H1 (cell line): ENCODE data around the gene GRIP2. TPM values are rescaled to one million over a fixed set of nuclear protein-coding genes. Genes with fewer than 3 reads are reported as not detected.
A peak's percentile ranks its signal among the peaks of the same experiment; 100 is the strongest.

Experiments used
- ATF2 ChIP-seq: IDR thresholded peaks from 2 replicates; pipeline ENCODE4 v1.6.1; 2012; ENCODE audit warnings: low read length, inconsistent platforms
- CHD1 ChIP-seq: IDR thresholded peaks from 2 replicates; pipeline ENCODE4 v1.6.1; 2012; ENCODE audit warnings: low read depth, low read length, improper control_type of control experiment
- CHD7 ChIP-seq: fragments of 300-600 bp; sonication (generic); IDR thresholded peaks from 2 replicates; pipeline ENCODE4 v1.7.1; 2012; ENCODE audit warnings: low read length, moderate library complexity, mild to moderate bottlenecking, inconsistent platforms; ENCODE audit not compliant: insufficient replicate concordance
- CTCF ChIP-seq, 3 experiments: IDR thresholded peaks; 1 replicate in 2 of 3; 2 replicates in 1 of 3; pipeline versions ENCODE4 v1.5.1 to v1.6.1; 2011; ENCODE audit warnings: low read length in 3 of 3, mild to moderate bottlenecking in 3 of 3, inconsistent platforms in 2 of 3, low read depth in 1 of 3, moderate library complexity in 1 of 3; ENCODE audit not compliant: insufficient read depth in 1 of 3; ENCODE audit errors: control extremely low read depth in 1 of 3
- JUN ChIP-seq: IDR thresholded peaks from 2 replicates; pipeline ENCODE4 v1.6.1; 2011; ENCODE audit warnings: low read depth, mild to moderate bottlenecking, improper control_type of control experiment, low read length
- RAD21 ChIP-seq, 2 experiments: IDR thresholded peaks in 1 of 2; conservative IDR thresholded peaks in 1 of 2; 2 replicates each; pipeline ENCODE4 v1.6.1; 2011; ENCODE audit warnings: low read depth in 2 of 2, low read length in 2 of 2, improper control_type of control experiment in 1 of 2, inconsistent platforms in 1 of 2, mild to moderate bottlenecking in 1 of 2, moderate library complexity in 1 of 2
- polyA plus RNA-seq, 7 experiments: library from polyadenylated mRNA; depleted of rRNA in 3 of 7; stranded (reverse) in 5 of 7; unstranded in 2 of 7; fragments of >200 nt in 5 of 7; fragments of 200-250 nt in 2 of 7; gene quantifications; 1 replicate in 5 of 7; 2 replicates in 1 of 7; 4 replicates in 1 of 7; pipeline versions ENCODE4 v1.2.1 to v1.2.3, GENCODE V29; 2011 to 2013; ENCODE audit warnings: missing spikeins in 2 of 7, mixed read lengths in 2 of 7
- total RNA-seq: library from RNA; stranded (reverse); fragmentation: NEBNext Ultra II Directional; extraction: Animal tissue kit (Norgen Biotek cat#: 25700); gene quantifications from 2 replicates; pipeline ENCODE4 v1.2.1, GENCODE V29; 2021

The GRIP2 gene
- total and polyA plus RNA-seq, 2 of the 8 experiments (the other 6 are each of a cell fraction or from before 2014, with no cell fraction given) = 2.5 to 6.4 TPM

- TF ChIP-seq CHD7 (no peak), CHD1 (no peak), JUN (no peak), RAD21 (IDR thresholded peaks at IDR 0.05 in 1 of 2, conservative IDR thresholded peaks at IDR 0.05 in 1 of 2; ENCODE audit: low read depth in 2 of 2, low read length in 2 of 2) (peak; percentile 79 to 83), ATF2 (no peak), CTCF (IDR thresholded peaks at IDR 0.05; ENCODE audit: control extremely low read depth in 1 of 3, insufficient read depth in 1 of 3, low read depth in 1 of 3, low read length in 3 of 3) (peak in 2 of 3 experiments; percentile 77 to 99; a peak in 3 of 4 replicates)
Observed at GRCh38 chr3:14461748-14462324, 78.3 kb downstream of the GRIP2 start (continued).
